Uterus (tissue), 4 donors: ENCODE data around the gene RUNX1. TPM values are rescaled to one million over a fixed set of nuclear protein-coding genes. Genes with fewer than 3 reads are reported as not detected.

ENCODE experiments used
- DNase-seq, 2 donors: peaks; one replicate each; pipeline ENCODE4 v3.0.0-alpha.2; 2019 to 2020
- H3K27ac ChIP-seq, 2 donors: fragments of 200-600 bp; sonication (generic); 1 replicate in 1 of 2; 2 replicates in 1 of 2; pipeline ENCODE4 v1.5.1; 2016 to 2018
- H3K27me3 ChIP-seq, 2 donors: fragments of 200-600 bp; sonication (generic); one replicate each; pipeline ENCODE4 v1.5.1; 2018 to 2019; ENCODE audit warnings: control low read depth in 1 of 2
- H3K36me3 ChIP-seq, 2 donors: fragments of 200-600 bp; sonication (generic); one replicate each; pipeline ENCODE4 v1.5.1; 2019; ENCODE audit warnings: control low read depth in 1 of 2
- H3K4me1 ChIP-seq, 2 donors: fragments of 200-600 bp; sonication (generic); one replicate each; pipeline ENCODE4 v1.5.1; 2018 to 2019; ENCODE audit warnings: control low read depth in 1 of 2
- H3K4me3 ChIP-seq, 2 donors: fragments of 200-600 bp; sonication (generic); 1 replicate in 1 of 2; 2 replicates in 1 of 2; pipeline ENCODE4 v1.5.1; 2018 to 2019; ENCODE audit warnings: mild to moderate bottlenecking in 1 of 2
- H3K9me3 ChIP-seq, 2 donors: fragments of 200-600 bp; sonication (generic); one replicate each; pipeline ENCODE4 v1.5.1; 2019; ENCODE audit warnings: control low read depth in 1 of 2
- POLR2A ChIP-seq, 2 donors: fragments of 450-650 bp; IDR thresholded peaks; one replicate each; pipeline ENCODE4 v1.6.1; 2016; ENCODE audit warnings: antibody characterized with exemption in 2 of 2, mild to moderate bottlenecking in 1 of 2, moderate library complexity in 1 of 2
- intact Hi-C: fragments of 100-400 bp; cut with DNase I; formaldehyde crosslinking; loops from one replicate; pipeline ENCODE4 v1.15.1; 2023; ENCODE audit warnings: low total_unique reads
- total RNA-seq, 4 donors: library from RNA; depleted of rRNA in 3 of 4; stranded (reverse); fragments of >200 nt in 3 of 4; gene quantifications; one replicate each; pipeline versions ENCODE4 v1.1.0 to v1.2.4, GENCODE V29; 2014 to 2023
- TF ChIP-seq, protein P1 (sequence below), 4 experiments: fragments of 200-600 bp in 2 of 4; fragments of 450-650 bp in 2 of 4; sonication (generic) in 2 of 4; IDR thresholded peaks; one replicate each; pipeline ENCODE4 v1.5.1; 2016 to 2019; ENCODE audit warnings: antibody characterized with exemption in 4 of 4, mild to moderate bottlenecking in 2 of 4, moderate library complexity in 1 of 4
- donor health status: DM: yes; HTN: yes; CAD: no.

Gene RUNX1
- total RNA-seq, 4 donors from 2014 or later = under 0.01 to 13.2 (median 8.7) TPM

DNA sequence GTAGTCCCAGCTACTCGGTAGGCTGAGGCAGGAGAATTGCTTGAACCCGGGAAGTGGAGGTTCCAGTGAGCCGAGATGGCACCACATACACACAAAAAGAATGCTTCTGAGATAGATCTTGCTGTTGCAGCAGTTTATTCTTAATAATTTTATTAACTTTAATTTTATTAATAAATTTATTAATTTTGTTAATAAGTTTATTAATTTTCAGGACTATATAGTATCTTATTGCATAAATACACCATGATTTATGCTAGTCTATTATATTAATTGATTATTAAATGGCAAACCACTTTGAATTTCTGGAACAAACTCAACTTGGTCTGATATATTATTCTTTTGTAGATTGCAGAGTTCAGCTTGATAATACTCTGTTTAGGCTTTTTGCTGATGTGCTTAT, 280.8 kb downstream of the RUNX1 start:
- no peaks in the 10 kb centered on the region for H3K36me3 ChIP-seq
- TF ChIP-seq, protein P1, sequence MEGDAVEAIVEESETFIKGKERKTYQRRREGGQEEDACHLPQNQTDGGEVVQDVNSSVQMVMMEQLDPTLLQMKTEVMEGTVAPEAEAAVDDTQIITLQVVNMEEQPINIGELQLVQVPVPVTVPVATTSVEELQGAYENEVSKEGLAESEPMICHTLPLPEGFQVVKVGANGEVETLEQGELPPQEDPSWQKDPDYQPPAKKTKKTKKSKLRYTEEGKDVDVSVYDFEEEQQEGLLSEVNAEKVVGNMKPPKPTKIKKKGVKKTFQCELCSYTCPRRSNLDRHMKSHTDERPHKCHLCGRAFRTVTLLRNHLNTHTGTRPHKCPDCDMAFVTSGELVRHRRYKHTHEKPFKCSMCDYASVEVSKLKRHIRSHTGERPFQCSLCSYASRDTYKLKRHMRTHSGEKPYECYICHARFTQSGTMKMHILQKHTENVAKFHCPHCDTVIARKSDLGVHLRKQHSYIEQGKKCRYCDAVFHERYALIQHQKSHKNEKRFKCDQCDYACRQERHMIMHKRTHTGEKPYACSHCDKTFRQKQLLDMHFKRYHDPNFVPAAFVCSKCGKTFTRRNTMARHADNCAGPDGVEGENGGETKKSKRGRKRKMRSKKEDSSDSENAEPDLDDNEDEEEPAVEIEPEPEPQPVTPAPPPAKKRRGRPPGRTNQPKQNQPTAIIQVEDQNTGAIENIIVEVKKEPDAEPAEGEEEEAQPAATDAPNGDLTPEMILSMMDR (IDR thresholded peaks at IDR 0.05) = no peak
- TF ChIP-seq POLR2A (IDR thresholded peaks at IDR 0.05) = no peak
- H3K27ac ChIP-seq = no peak overlapping the region
- H3K4me1 ChIP-seq = no peaks in the 10 kb centered on the region
- H3K9me3 ChIP-seq = no peaks in the 10 kb centered on the region
- DNase-seq = no peak
- no peak overlapping the region for H3K4me3 ChIP-seq
- intact Hi-C loops = no loop called here
- H3K27me3 ChIP-seq = no peaks in the 10 kb centered on the region

DNA sequence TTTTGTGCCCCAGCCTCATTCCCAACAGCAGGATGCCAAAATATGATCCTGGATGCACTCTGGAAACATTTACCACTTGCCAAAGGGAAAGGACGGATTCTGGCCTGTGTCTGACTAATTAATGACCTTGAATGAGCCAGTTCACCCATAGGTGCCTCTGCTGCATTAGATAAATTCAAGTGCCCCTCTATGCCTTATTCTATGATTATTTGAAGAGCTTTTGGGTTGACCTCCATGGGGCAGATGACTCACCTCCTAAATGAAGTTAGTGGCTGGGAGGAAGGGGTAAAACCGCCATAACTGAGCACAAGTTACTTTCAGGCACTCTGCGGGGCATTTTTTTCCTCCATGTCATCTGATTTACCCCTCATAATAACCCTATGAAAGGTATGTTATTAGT, 282.2 kb downstream of the RUNX1 start:
- TF ChIP-seq, protein P1 (IDR thresholded peaks at IDR 0.05) = no peak
- TF ChIP-seq POLR2A (IDR thresholded peaks at IDR 0.05) = no peak
- no peaks in the 10 kb centered on the region for H3K27me3 ChIP-seq
- intact Hi-C loops = no loop called here
- no peaks in the 10 kb centered on the region for H3K4me1 ChIP-seq
- no peak for DNase-seq
- no peaks in the 10 kb centered on the region for H3K9me3 ChIP-seq
- no peaks in the 10 kb centered on the region for H3K36me3 ChIP-seq
- no peak overlapping the region for H3K27ac ChIP-seq
- H3K4me3 ChIP-seq = no peak overlapping the region

DNA sequence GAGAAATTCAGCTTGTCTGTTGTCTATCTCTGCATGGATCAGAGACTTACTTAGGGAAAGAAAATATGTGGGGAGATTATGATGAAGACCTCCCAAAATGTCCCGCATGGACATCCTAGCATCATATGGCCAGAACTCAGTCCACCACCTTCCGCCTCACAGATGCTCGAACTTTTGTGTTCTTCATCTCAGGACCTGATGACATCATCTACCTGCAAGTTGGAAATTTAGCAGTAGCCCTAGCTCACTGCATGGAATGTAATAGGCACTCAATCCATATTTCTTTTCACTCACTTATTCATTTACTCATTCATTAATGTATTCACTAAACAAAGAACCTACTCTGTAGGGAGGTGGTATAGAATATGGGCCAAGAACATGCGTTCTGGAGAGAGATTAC, 283.5 kb downstream of the RUNX1 start:
- intact Hi-C loops = no loop called here
- TF ChIP-seq, protein P1 (IDR thresholded peaks at IDR 0.05) = no peak
- TF ChIP-seq POLR2A (IDR thresholded peaks at IDR 0.05) = no peak
- Histone ChIP-seq H3K4me3 (no peak overlapping the region), H3K27me3 (no peaks in the 10 kb centered on the region), H3K27ac (no peak overlapping the region), H3K4me1 (no peaks in the 10 kb centered on the region), H3K9me3 (no peaks in the 10 kb centered on the region), H3K36me3 (no peaks in the 10 kb centered on the region)
- DNase-seq = no peak

DNA sequence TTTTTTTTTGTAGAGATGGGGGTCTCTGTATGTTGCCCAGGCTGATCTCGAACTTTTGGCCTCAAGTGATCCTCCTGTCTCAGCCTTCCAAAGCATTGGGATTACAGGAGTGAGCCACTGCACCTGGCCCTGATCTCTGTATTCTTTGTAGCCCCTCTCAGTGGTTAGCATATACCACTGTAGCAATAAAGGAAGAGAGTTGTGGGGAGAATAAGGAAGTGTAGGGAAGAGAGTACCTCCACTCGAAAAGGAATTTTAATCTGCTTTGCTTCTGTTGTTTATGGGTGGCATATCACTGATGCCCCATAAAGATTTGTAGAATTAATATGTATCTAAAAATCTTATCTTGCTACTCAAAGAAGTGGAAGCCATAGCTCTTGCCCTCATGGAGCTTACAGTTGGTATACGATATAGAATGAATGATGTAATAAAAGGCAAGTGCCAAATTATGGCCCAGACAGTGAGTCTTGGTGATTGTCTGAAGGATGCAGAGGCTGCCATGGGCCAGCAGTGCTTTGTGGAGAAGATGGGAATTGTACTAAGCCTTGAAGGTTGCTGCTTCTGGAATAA, 284.3 kb downstream of the RUNX1 start:
- Histone ChIP-seq H3K4me1 (no peaks in the 10 kb centered on the region), H3K9me3 (no peaks in the 10 kb centered on the region), H3K36me3 (no peaks in the 10 kb centered on the region), H3K4me3 (no peak overlapping the region), H3K27me3 (no peaks in the 10 kb centered on the region), H3K27ac (no peak overlapping the region)
- intact Hi-C loops = no loop called here
- TF ChIP-seq, protein P1 (IDR thresholded peaks at IDR 0.05) = no peak
- no peak for TF ChIP-seq POLR2A (IDR thresholded peaks at IDR 0.05)
- DNase-seq = no peak

DNA sequence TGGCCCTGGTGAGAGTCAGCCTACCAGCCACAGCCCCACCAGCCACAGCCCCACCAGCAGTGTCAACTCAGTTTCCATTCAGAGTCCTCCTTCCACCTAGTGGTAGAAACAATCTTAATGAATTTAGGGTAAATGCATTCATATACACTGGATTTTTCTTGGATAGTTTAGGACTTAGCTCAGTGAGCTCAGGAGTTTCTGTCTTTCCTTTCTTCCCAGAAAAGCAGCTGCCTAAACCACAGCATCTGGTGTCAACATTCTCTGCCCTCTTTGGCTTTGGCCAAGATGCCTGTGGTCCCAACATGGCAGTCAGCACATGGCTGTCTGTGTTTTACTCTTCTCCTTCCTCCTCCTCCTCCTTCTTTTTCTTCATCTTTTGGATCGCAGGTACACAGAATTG, 286.3 kb downstream of the RUNX1 start:
- intact Hi-C loops = no loop called here
- H3K9me3 ChIP-seq = no peaks in the 10 kb centered on the region
- H3K4me3 ChIP-seq = no peak overlapping the region
- H3K36me3 ChIP-seq = no peaks in the 10 kb centered on the region
- DNase-seq = no peak
- no peaks in the 10 kb centered on the region for H3K4me1 ChIP-seq
- H3K27me3 ChIP-seq = no peaks in the 10 kb centered on the region
- no peak overlapping the region for H3K27ac ChIP-seq
- TF ChIP-seq POLR2A (IDR thresholded peaks at IDR 0.05) = no peak
- TF ChIP-seq, protein P1 (IDR thresholded peaks at IDR 0.05) = no peak
